ENCODE results near the gene ARHGAP19. TPM values are rescaled to one million over a fixed set of nuclear protein-coding genes. Genes with fewer than 3 reads are reported as not detected.

ARHGAP19 gene
- total and polyA plus RNA-seq, 9 donors: 8.5 to 19.9 (median 10.9) TPM

DNA sequence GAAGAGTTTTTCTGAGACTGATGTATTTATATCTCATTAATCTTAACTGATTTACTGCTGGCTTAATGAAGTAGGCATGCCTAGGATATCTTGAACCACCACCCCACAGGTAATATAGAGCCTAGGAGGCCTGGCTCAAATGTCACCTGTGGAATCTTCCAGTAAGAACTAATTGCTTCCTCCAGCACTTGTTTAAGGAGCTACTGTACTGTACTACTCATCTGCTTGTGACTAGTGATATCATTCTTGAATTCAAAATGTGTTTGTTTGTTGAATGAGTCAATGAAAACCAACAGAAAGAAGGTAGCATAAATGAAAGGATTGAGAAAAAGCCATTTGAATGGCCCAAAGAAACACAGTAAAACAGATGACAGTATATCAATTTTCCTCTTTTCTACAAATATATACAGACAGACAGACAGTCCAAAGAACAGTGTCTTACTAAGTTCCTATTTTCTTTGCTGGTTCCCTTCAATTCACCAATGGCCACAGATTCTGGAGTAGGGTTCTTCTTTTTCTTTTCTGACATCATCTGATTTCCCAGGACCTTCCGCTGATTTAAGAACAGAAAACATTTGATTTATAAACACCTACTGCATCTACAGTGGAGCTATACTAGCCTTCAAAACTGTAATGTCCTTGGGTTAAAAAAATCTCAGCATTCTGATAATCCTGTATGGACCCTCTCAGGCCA, 63.0 kb downstream of the ARHGAP19 start:
- Histone ChIP-seq H3K4me3 (ENCODE audit: low read length) (no peak overlapping the region), H3K27me3 (ENCODE audit: control insufficient read depth, insufficient read depth, low read length) (no peaks in the 10 kb centered on the region), H3K36me3 (ENCODE audit: control insufficient read depth, insufficient read depth, low read length) (peaks cover 11% of the 10 kb centered on the region), H3K27ac (ENCODE audit: low read length) (no peak overlapping the region), H3K4me1 (ENCODE audit: control insufficient read depth, insufficient read depth, low read length) (no peaks in the 10 kb centered on the region), H3K9me3 (replicated peaks; ENCODE audit: control insufficient read depth, low read depth, low read length) (no peaks in the 10 kb centered on the region)
- no peak for DNase-seq
- WGBS (ENCODE audit: insufficient coverage): no CpG with 5 or more reads among the region's 1 CpG

DNA sequence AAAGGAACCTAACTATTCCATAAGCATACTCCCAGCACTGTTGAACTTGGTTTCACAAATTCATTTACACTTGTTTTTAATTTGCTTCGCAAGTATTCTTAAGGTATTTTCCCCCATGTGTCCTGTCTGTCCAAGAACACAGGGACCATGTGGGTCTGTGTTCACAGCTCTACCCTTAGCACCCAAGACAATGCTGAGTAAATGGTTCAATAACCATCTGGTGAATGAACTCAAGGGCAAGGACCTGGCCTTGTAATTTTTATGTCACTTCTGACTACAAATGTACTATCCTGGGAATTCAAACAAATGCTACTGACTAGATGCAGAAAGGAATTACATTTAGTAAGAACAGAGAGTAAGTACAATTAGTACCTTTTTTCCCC, 63.7 kb downstream of the ARHGAP19 start:
- Histone ChIP-seq H3K4me3 (ENCODE audit: low read length) (no peak overlapping the region), H3K27ac (ENCODE audit: low read length) (no peak overlapping the region), H3K27me3 (ENCODE audit: control insufficient read depth, insufficient read depth, low read length) (no peaks in the 10 kb centered on the region), H3K9me3 (replicated peaks; ENCODE audit: control insufficient read depth, low read depth, low read length) (no peaks in the 10 kb centered on the region), H3K36me3 (ENCODE audit: control insufficient read depth, insufficient read depth, low read length) (peaks cover 13% of the 10 kb centered on the region), H3K4me1 (ENCODE audit: control insufficient read depth, insufficient read depth, low read length) (no peaks in the 10 kb centered on the region)
- WGBS (ENCODE audit: insufficient coverage): 100% methylated on average over 1 of the region's 1 CpG
- no peak for DNase-seq

DNA sequence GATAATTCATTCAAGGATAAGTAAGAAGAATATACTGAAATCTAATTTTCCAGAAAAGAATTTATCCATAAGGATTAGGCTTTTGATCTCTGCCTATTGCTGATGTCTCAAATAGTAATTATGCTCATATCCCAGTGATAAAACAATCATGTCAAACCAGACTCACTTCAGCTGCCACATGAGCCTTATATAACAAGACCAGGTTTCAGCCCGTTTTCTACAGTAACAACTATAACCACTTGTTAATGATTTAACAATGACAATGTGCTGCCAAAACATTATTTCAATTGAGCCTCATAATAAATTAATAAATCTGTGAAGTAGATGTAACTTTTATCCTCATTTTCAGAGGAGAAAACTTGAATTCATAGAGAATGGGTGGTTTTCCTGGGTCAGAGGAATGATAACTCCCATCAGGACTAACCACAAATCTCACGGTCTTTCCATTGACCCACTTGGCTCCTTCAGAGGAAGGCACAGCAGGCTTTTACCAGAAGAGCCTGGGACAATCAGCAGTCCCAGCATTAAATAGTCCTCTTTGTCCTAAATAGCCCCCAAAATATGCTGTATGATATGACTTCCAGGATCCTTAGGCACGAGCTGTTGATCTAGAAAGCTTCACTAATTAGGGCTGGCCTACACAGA, 64.2 kb downstream of the ARHGAP19 start:
- no peak overlapping the region for H3K27ac ChIP-seq (ENCODE audit: low read length)
- DNase-seq: no peak
- no CpG with 5 or more reads among the region's 3 CpGs for WGBS (ENCODE audit: insufficient coverage)
- peaks cover 16% of the 10 kb centered on the region for H3K36me3 ChIP-seq (ENCODE audit: control insufficient read depth, insufficient read depth, low read length)
- no peaks in the 10 kb centered on the region for H3K4me1 ChIP-seq (ENCODE audit: control insufficient read depth, insufficient read depth, low read length)
- H3K9me3 ChIP-seq (replicated peaks; ENCODE audit: control insufficient read depth, low read depth, low read length): no peaks in the 10 kb centered on the region
- no peaks in the 10 kb centered on the region for H3K27me3 ChIP-seq (ENCODE audit: control insufficient read depth, insufficient read depth, low read length)
- no peak overlapping the region for H3K4me3 ChIP-seq (ENCODE audit: low read length)

DNA sequence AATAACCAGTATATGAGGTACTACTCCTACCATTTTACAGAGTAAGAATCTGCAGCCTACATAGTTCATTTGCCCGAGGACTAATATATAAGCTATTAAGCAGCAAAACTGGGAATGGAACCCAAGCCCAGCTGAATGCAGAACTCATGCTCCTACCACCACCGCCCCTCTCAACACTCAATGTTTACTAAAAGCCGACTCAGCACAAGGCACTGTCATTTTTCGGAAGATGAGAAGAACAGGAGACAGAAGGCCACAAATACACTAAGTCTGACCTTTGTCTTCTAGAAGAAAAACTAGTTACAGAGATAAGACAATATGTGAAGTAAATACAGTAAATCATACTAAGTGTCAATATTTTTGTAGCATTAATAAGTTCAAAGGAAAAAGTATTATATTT, 66.0 kb downstream of the ARHGAP19 start:
- H3K27ac ChIP-seq (ENCODE audit: low read length): no peak overlapping the region
- peaks cover 23% of the 10 kb centered on the region for H3K36me3 ChIP-seq (ENCODE audit: control insufficient read depth, insufficient read depth, low read length)
- no peaks in the 10 kb centered on the region for H3K4me1 ChIP-seq (ENCODE audit: control insufficient read depth, insufficient read depth, low read length)
- no peak for DNase-seq
- H3K27me3 ChIP-seq (ENCODE audit: control insufficient read depth, insufficient read depth, low read length): no peaks in the 10 kb centered on the region
- no peak overlapping the region for H3K4me3 ChIP-seq (ENCODE audit: low read length)
- H3K9me3 ChIP-seq (replicated peaks; ENCODE audit: control insufficient read depth, low read depth, low read length): no peaks in the 10 kb centered on the region
- WGBS (ENCODE audit: insufficient coverage): 100% methylated on average over 1 of the region's 4 CpGs

DNA sequence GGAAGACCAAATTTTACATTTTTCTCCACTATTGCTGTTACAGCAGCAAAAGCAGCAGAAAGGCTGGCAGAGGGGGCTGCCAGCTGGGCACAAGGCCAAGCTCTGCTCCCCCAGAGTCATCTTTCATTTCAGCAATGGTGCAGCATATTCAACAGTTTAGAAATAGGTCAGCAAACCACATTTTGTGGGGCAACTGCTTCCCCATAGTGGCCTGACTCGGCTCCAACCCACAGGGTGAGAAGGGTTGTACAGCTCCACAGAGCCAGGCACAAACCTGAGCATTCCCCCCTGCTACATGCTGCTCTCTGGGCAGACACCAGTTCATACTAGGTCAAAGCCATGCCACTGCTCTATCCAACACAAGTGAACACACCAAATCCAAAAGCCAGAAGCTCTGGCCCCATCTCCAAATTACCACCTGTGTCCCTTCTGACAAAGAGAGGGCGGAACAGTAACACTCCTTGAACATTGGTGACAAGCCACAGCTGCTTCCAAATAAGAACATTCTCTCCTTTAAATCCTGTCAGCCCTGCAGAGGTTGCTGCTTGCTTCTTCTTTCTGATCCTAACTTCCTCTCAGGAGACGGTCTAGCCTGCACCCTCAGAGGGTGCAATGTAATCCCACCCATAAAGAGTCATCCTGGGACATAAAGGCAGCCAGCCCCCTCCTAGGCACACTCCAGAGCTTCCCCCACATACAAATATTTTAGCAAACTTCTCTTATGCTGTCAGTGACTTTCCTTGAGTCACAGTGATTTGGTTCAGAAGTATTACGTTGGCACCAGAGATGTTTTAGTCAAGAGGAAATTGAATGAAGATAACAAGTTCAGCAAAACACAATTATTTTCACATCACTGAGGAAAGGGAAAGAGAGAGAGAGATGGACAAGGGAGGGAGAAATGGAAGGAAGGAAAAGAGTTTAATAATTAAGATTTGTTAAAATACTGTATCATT, 67.7 kb downstream of the ARHGAP19 start:
- H3K36me3 ChIP-seq (ENCODE audit: control insufficient read depth, insufficient read depth, low read length): peaks cover 23% of the 10 kb centered on the region
- WGBS (ENCODE audit: insufficient coverage): 73% methylated on average over 2 of the region's 4 CpGs
- no peaks in the 10 kb centered on the region for H3K4me1 ChIP-seq (ENCODE audit: control insufficient read depth, insufficient read depth, low read length)

DNA sequence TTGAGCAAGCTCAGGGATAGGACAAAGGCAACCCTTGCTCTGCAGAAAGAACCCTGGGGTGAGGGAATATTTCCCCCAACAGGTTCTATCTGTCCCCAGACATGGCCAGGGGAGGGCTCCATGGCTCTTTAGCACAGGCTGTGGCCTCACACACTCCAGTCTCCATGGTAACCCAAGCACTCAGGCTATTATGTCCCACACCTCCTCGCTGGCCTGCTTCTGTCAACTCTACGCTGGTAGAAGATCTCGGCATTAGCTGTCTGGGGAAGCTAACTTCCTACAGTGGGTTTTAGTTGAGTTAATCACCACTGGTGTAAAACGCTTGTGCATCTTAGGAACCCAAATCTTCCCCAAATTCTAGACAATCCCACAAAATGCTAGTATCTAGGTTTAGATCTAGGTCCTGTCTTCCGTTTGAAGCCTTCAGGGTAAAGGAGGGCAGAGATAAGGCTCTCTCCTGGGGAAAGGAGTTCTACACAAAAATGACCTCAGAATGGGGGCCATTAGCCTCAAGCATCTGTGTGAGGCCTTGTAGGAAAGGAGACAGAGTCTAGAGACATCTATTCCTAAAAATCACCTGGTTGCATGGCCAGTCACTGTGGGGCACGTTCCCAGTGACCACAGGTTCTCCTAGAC, 70.0 kb downstream of the ARHGAP19 start:
- Histone ChIP-seq H3K27ac (ENCODE audit: low read length) (no peak overlapping the region), H3K27me3 (ENCODE audit: control insufficient read depth, insufficient read depth, low read length) (no peaks in the 10 kb centered on the region), H3K36me3 (ENCODE audit: control insufficient read depth, insufficient read depth, low read length) (peaks cover 21% of the 10 kb centered on the region), H3K4me3 (ENCODE audit: low read length) (no peak overlapping the region), H3K4me1 (ENCODE audit: control insufficient read depth, insufficient read depth, low read length) (no peaks in the 10 kb centered on the region), H3K9me3 (replicated peaks; ENCODE audit: control insufficient read depth, low read depth, low read length) (no peaks in the 10 kb centered on the region)
- no peak for DNase-seq
- WGBS (ENCODE audit: insufficient coverage): 50% methylated on average over 1 of the region's 6 CpGs

More for the DNA sequence above, 67.7 kb downstream of the ARHGAP19 start:
- no peak for DNase-seq
- H3K4me3 ChIP-seq (ENCODE audit: low read length): no peak overlapping the region
- H3K27ac ChIP-seq (ENCODE audit: low read length): no peak overlapping the region
- no peaks in the 10 kb centered on the region for H3K9me3 ChIP-seq (replicated peaks; ENCODE audit: control insufficient read depth, low read depth, low read length)
- no peaks in the 10 kb centered on the region for H3K27me3 ChIP-seq (ENCODE audit: control insufficient read depth, insufficient read depth, low read length)

DNA sequence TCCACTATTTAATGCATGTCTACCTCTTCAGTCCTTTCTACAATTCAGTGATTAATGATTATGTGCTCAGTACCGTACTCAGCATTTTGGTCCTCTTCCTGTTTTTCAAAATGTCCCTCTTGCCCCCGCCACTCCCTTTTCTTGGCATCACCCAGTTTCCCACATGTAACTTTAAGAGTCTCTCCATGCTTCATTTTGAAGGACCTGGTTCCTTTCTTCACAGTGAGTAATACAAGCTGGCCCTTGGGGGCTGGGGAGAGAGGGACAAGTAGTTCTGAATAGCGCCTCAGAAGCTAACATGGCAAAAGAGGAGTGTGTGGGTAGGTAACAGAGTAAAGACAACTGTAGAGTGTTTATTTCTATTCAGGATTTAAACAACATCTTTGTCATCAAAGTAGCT, 72.1 kb downstream of the ARHGAP19 start:
- DNase-seq: no peak
- Histone ChIP-seq H3K4me3 (ENCODE audit: low read length) (no peak overlapping the region), H3K27ac (ENCODE audit: low read length) (no peak overlapping the region), H3K27me3 (ENCODE audit: control insufficient read depth, insufficient read depth, low read length) (no peaks in the 10 kb centered on the region), H3K36me3 (ENCODE audit: control insufficient read depth, insufficient read depth, low read length) (peaks cover 21% of the 10 kb centered on the region), H3K9me3 (replicated peaks; ENCODE audit: control insufficient read depth, low read depth, low read length) (no peaks in the 10 kb centered on the region), H3K4me1 (ENCODE audit: control insufficient read depth, insufficient read depth, low read length) (no peaks in the 10 kb centered on the region)
- whole genome bisulfite sequencing (ENCODE audit: insufficient coverage): no CpG with 5 or more reads among the region's 3 CpGs

DNA sequence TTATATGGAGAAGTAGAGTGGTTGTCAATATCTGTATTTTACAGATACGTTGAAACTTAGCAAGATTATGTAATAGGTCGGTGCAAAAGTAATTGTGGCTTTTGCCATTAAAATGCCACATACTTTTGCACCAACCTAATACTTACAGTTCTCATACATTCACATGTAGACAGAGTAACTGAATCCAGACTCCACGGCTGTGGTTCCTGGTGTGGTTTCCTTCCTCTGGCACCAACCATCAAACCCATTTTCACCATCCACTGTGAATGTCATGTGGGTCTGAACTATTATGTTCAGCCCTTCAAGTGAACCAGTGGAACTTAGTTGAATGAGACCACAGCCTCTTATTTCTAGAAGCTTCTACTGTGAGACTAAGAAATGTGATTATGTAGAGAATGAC, 75.1 kb downstream of the ARHGAP19 start:
- no peaks in the 10 kb centered on the region for H3K27me3 ChIP-seq (ENCODE audit: control insufficient read depth, insufficient read depth, low read length)
- H3K4me3 ChIP-seq (ENCODE audit: low read length): no peak overlapping the region
- H3K27ac ChIP-seq (ENCODE audit: low read length): no peak overlapping the region

DNA sequence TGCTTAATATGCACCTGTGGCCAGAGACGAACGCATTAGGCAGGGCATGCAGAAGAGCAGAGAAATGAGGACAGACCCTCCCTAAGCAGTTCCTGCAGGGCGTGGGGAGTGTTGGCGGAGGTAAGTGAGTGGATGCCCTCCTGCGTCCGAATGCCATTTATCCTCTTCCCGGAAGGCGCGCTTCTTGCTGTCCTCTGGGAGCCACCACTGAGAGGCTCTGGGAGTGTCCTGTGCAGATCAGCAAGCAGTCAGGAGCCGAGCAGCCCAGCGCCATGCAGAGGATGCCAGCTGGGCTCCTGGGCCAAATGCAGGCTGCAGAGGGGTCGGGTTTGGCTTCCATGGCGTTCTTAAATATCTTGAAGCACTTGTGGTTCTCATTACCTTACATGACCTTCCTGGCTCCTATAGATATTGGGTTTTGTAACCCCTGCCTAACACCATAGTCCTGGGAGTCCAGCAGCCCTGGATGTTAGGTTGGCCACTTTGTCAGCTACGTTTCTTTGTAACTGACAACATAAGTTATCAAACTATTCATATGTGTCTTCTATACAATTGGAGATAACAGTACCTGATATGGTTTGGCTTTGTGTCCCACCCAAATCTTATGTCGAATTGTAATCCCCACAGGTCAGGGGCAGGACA, 76.7 kb downstream of the ARHGAP19 start:
- Histone ChIP-seq H3K9me3 (replicated peaks; ENCODE audit: control insufficient read depth, low read depth, low read length) (no peaks in the 10 kb centered on the region), H3K4me3 (ENCODE audit: low read length) (no peak overlapping the region), H3K36me3 (ENCODE audit: control insufficient read depth, insufficient read depth, low read length) (peaks cover 4% of the 10 kb centered on the region), H3K4me1 (ENCODE audit: control insufficient read depth, insufficient read depth, low read length) (no peaks in the 10 kb centered on the region), H3K27ac (ENCODE audit: low read length) (no peak overlapping the region), H3K27me3 (ENCODE audit: control insufficient read depth, insufficient read depth, low read length) (no peaks in the 10 kb centered on the region)
- WGBS (ENCODE audit: insufficient coverage): 87% methylated on average over 11 of the region's 15 CpGs
- DNase-seq: no peak

More for the DNA sequence above, 75.1 kb downstream of the ARHGAP19 start:
- Histone ChIP-seq H3K4me1 (ENCODE audit: control insufficient read depth, insufficient read depth, low read length) (no peaks in the 10 kb centered on the region), H3K9me3 (replicated peaks; ENCODE audit: control insufficient read depth, low read depth, low read length) (no peaks in the 10 kb centered on the region), H3K36me3 (ENCODE audit: control insufficient read depth, insufficient read depth, low read length) (peaks cover 4% of the 10 kb centered on the region)
- no CpG with 5 or more reads among the region's 3 CpGs for WGBS (ENCODE audit: insufficient coverage)
- DNase-seq: no peak

All from muscle of leg (tissue), 11 donors.